NCI-H2171 treated with DMSO at 0.1 percent for 48 hours (cell line): ENCODE data around the gene MT1H.

ENCODE experiments used
- DNase-seq: peaks from one replicate; lab custom pipeline; 2025; lab: John Stamatoyannopoulos, UW

The MT1H gene

GRCh38 chr16:56636616-56637413 lies 32.8 kb upstream of the MT1H start:
- no peak for DNase-seq

- no peak for DNase-seq
Measured at GRCh38 chr16:56637814-56638750, 31.5 kb upstream of the MT1H start, which contains the start of gene MT1A. Gene MT1A (plus strand): TSS chr16:56638666. CDS start chr16:56638739, 73 bp downstream.

GRCh38 chr16:56639045-56639444 lies 30.6 kb upstream of the MT1H start:
- no peak for DNase-seq

GRCh38 chr16:56640076-56640475 lies 29.5 kb upstream of the MT1H start:
- no peak for DNase-seq

GRCh38 chr16:56641166-56641565 lies 28.4 kb upstream of the MT1H start:
- DNase-seq, result no peak

GRCh38 chr16:56643080-56643778 lies 26.4 kb upstream of the MT1H start:
- DNase-seq, result no peak

GRCh38 chr16:56643833-56644232 lies 25.8 kb upstream of the MT1H start:
- no peak for DNase-seq

- DNase-seq, result no peak
Measured at GRCh38 chr16:56645311-56645710, 24.3 kb upstream of the MT1H start.

- no peak for DNase-seq
Measured at GRCh38 chr16:56645838-56646237, 23.8 kb upstream of the MT1H start.

GRCh38 chr16:56647641-56648431 lies 21.8 kb upstream of the MT1H start:
- DNase-seq, result no peak

GRCh38 chr16:56649271-56649670 lies 20.3 kb upstream of the MT1H start:
- no peak for DNase-seq

- DNase-seq, result no peak
Measured at GRCh38 chr16:56649820-56650219, 19.8 kb upstream of the MT1H start.

- DNase-seq, result no peak
Measured at GRCh38 chr16:56651586-56651985, 18.0 kb upstream of the MT1H start, which contains the start of gene MT1B. Gene MT1B (plus strand): TSS chr16:56651886. CDS start chr16:56651954, 68 bp downstream.

GRCh38 chr16:56652600-56652999 lies 17.0 kb upstream of the MT1H start:
- DNase-seq, result no peak

- DNase-seq, result no peak
Measured at GRCh38 chr16:56653218-56653617, 16.4 kb upstream of the MT1H start.

GRCh38 chr16:56657555-56658326 lies 11.9 kb upstream of the MT1H start, which contains the start of gene MT1F:
Gene MT1F (plus strand): TSS chr16:56657959. CDS start chr16:56658059, 100 bp downstream.
- DNase-seq, result peak; percentile 67

GRCh38 chr16:56658327-56658875 lies 11.2 kb upstream of the MT1H start:
- no peak for DNase-seq

- DNase-seq, result no peak
Measured at GRCh38 chr16:56662357-56663354, 7.0 kb upstream of the MT1H start.

- DNase-seq, result no peak
Measured at GRCh38 chr16:56664506-56664905, 5.1 kb upstream of the MT1H start.
